Measurements from ENCODE around the gene DDX23. TPM values are rescaled to one million over a fixed set of nuclear protein-coding genes. Genes with fewer than 3 reads are reported as not detected.

DDX23 gene
- total RNA-seq, 1 experiment from 2014 or later, result 135 TPM

DNA sequence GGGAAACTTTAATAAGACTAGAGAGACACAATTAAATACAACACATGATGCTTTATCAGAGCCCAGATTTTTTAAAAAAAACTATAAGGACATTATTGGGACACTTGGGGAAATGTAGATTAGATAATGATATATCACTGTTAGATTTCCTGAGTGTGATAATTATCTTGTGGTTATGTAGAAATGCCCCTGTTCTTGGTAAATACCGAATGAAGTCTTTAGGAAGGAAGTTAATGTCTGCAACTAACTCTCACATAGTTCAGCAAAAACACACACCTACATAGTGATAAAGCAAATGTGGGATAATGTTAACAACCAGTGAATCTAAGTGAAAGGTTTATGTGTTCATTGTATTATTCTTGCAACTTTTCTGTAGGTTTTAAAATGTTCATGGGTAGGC is 48.3 kb downstream of the DDX23 start:
- no peak for DNase-seq (ENCODE audit: low spot score)
- Histone ChIP-seq H3K9me3 (ENCODE audit: low read depth, low read length, poor library complexity, severe bottlenecking) (no peaks in the 10 kb centered on the region), H3K4me3 (ENCODE audit: low read depth, low read length, poor library complexity, severe bottlenecking) (no peak overlapping the region), H3K27me3 (replicated peaks; ENCODE audit: insufficient read depth, low read depth, low read length, poor library complexity) (no peaks in the 10 kb centered on the region), H3K27ac (ENCODE audit: low read depth, low read length, poor library complexity, severe bottlenecking) (no peak overlapping the region), H3K36me3 (ENCODE audit: insufficient read depth, low read length, poor library complexity, severe bottlenecking) (no peaks in the 10 kb centered on the region), H3K4me1 (ENCODE audit: insufficient read depth, low read length, poor library complexity, severe bottlenecking) (no peaks in the 10 kb centered on the region)
- no TSS peak for BruUV-seq (replicated peaks)
- TF ChIP-seq CTCF (conservative IDR thresholded peaks at IDR 0.05; ENCODE audit: low read depth, low read length) (no peak), EZH2 (IDR thresholded peaks at IDR 0.05; ENCODE audit: borderline replicate concordance, low read depth, low read length, poor library complexity, severe bottlenecking) (no peak)
- intact Hi-C loops (cut with micrococcal nuclease; ENCODE audit: unreplicated experiment), result no loop called here
- ChIA-PET CTCF (no interaction called here), POLR2A (ENCODE audit: low non-redundant PET) (no interaction called here)

- ChIA-PET CTCF (interaction anchor here (0.9 kb wide), 1 partner anchor 245 kb away, joined by 7 read pairs; no protein-coding TSS in a partner anchor), POLR2A (ENCODE audit: low non-redundant PET) (no interaction called here)
- H3K9me3 ChIP-seq (ENCODE audit: low read depth, low read length, poor library complexity, severe bottlenecking), result no peaks in the 10 kb centered on the region
- intact Hi-C loops (cut with micrococcal nuclease; ENCODE audit: unreplicated experiment), result no loop called here
- TF ChIP-seq CTCF (conservative IDR thresholded peaks at IDR 0.05; ENCODE audit: low read depth, low read length), result no peak
- no peak for TF ChIP-seq EZH2 (IDR thresholded peaks at IDR 0.05; ENCODE audit: borderline replicate concordance, low read depth, low read length, poor library complexity, severe bottlenecking)
- no TSS peak for BruUV-seq (replicated peaks)
- DNase-seq (ENCODE audit: low spot score), result no peak
- H3K36me3 ChIP-seq (ENCODE audit: insufficient read depth, low read length, poor library complexity, severe bottlenecking), result no peaks in the 10 kb centered on the region
- H3K27ac ChIP-seq (ENCODE audit: low read depth, low read length, poor library complexity, severe bottlenecking), result no peak overlapping the region
- H3K4me3 ChIP-seq (ENCODE audit: low read depth, low read length, poor library complexity, severe bottlenecking), result no peak overlapping the region
- no peaks in the 10 kb centered on the region for H3K4me1 ChIP-seq (ENCODE audit: insufficient read depth, low read length, poor library complexity, severe bottlenecking)
- H3K27me3 ChIP-seq (replicated peaks; ENCODE audit: insufficient read depth, low read depth, low read length, poor library complexity), result no peaks in the 10 kb centered on the region
Observed at GRCh38 chr12:48800971-48801370, 51.0 kb downstream of the DDX23 start.

DNA sequence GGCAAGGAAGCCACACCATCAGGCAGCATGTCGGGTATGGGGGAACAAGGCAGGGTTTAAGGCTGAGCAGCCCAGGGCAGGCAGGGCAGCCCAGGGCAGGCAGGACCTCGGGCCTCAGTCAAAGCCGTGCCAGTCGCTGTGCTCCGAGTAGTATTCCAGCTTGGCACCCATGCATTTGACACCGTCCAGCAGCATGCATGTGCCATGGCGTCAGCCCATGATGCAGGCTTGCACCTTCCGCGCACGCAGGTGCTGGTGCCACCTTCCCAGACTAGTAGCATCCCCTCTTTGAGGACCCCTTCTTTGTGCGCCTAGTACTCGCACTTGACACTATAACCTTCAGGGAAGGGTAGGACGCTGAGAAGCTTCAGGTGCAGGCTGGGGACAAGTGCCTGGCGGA is 51.5 kb downstream of the DDX23 start:
- no peaks in the 10 kb centered on the region for H3K9me3 ChIP-seq (ENCODE audit: low read depth, low read length, poor library complexity, severe bottlenecking)
- H3K4me1 ChIP-seq (ENCODE audit: insufficient read depth, low read length, poor library complexity, severe bottlenecking), result no peaks in the 10 kb centered on the region
- CTCF ChIA-PET, result no interaction called here
- DNase-seq (ENCODE audit: low spot score), result no peak
- H3K27ac ChIP-seq (ENCODE audit: low read depth, low read length, poor library complexity, severe bottlenecking), result no peak overlapping the region
- intact Hi-C loops (cut with micrococcal nuclease; ENCODE audit: unreplicated experiment), result no loop called here
- H3K27me3 ChIP-seq (replicated peaks; ENCODE audit: insufficient read depth, low read depth, low read length, poor library complexity), result no peaks in the 10 kb centered on the region
- no peaks in the 10 kb centered on the region for H3K36me3 ChIP-seq (ENCODE audit: insufficient read depth, low read length, poor library complexity, severe bottlenecking)
- TF ChIP-seq CTCF (conservative IDR thresholded peaks at IDR 0.05; ENCODE audit: low read depth, low read length) (no peak), EZH2 (IDR thresholded peaks at IDR 0.05; ENCODE audit: borderline replicate concordance, low read depth, low read length, poor library complexity, severe bottlenecking) (no peak)
- POLR2A ChIA-PET (ENCODE audit: low non-redundant PET), result no interaction called here
- no TSS peak for BruUV-seq (replicated peaks)
- no peak overlapping the region for H3K4me3 ChIP-seq (ENCODE audit: low read depth, low read length, poor library complexity, severe bottlenecking)
